Epithelial cell of esophagus (primary cell): Measurements from ENCODE around the gene RPTOR.

ENCODE experiments used
- DNase-seq: peaks from one replicate; pipeline ENCODE4 v3.0.0; 2010; ENCODE audit warnings: low read depth
- H3K4me3 ChIP-seq: 2 replicates; pipeline ENCODE4 v1.5.1; 2011; ENCODE audit warnings: mild to moderate bottlenecking, low read length, control low read depth
- CTCF ChIP-seq: IDR thresholded peaks from 2 replicates; pipeline ENCODE4 v1.5.1; 2011; ENCODE audit warnings: low read depth, mild to moderate bottlenecking, low read length, control low read depth, inconsistent platforms; ENCODE audit not compliant: insufficient read depth; ENCODE audit errors: missing control alignments

Gene RPTOR

GRCh38 chr17:80770881-80771611, 226.4 kb downstream of the RPTOR start:
- H3K4me3 ChIP-seq: no peak overlapping the region
- DNase-seq: no peak
- TF ChIP-seq CTCF: no peak

GRCh38 chr17:80771612-80772005, 227.0 kb downstream of the RPTOR start:
- no peak overlapping the region for H3K4me3 ChIP-seq
- no peak for TF ChIP-seq CTCF
- DNase-seq: no peak

GRCh38 chr17:80772906-80773242, 228.2 kb downstream of the RPTOR start:
- no peak overlapping the region for H3K4me3 ChIP-seq
- DNase-seq: no peak
- no peak for TF ChIP-seq CTCF

GRCh38 chr17:80773243-80773991, 228.8 kb downstream of the RPTOR start:
- DNase-seq: no peak
- no peak overlapping the region for H3K4me3 ChIP-seq
- TF ChIP-seq CTCF: no peak

GRCh38 chr17:80774146-80774545, 229.5 kb downstream of the RPTOR start:
- H3K4me3 ChIP-seq: no peak overlapping the region
- no peak for TF ChIP-seq CTCF
- DNase-seq: no peak

GRCh38 chr17:80774643-80775281, 230.1 kb downstream of the RPTOR start:
- no peak overlapping the region for H3K4me3 ChIP-seq
- DNase-seq: no peak
- no peak for TF ChIP-seq CTCF

- H3K4me3 ChIP-seq: no peak overlapping the region
- DNase-seq: no peak
- no peak for TF ChIP-seq CTCF
These were observed 231.2 kb downstream of the RPTOR start for GRCh38 chr17:80775863-80776262.
